ENCODE data around the gene LDHAL6A. TPM values are rescaled to one million over a fixed set of nuclear protein-coding genes. Genes with fewer than 3 reads are reported as not detected.
A peak's percentile ranks its signal among the peaks of the same experiment; 100 is the strongest.

LDHAL6A gene
- total RNA-seq, 1 donor from 2014 or later, result not detected

- Mint-ChIP-seq H3K9me3 (no peaks in the 10 kb centered on the region), H3K36me3 (peaks cover 18% of the 10 kb centered on the region), H3K27me3 (ENCODE audit: low read depth) (no peaks in the 10 kb centered on the region)
Measured at GRCh38 chr11:18471995-18472394, 16.3 kb downstream of the LDHAL6A start.

GRCh38 chr11:18472587-18472986, 16.9 kb downstream of the LDHAL6A start:
- H3K4me1 Mint-ChIP-seq, result no peaks in the 10 kb centered on the region
- H3K27ac Mint-ChIP-seq, result no peak overlapping the region

More at GRCh38 chr11:18471995-18472394, 16.3 kb downstream of the LDHAL6A start:
- H3K4me1 Mint-ChIP-seq, result no peaks in the 10 kb centered on the region
- no peak for DNase-seq (ENCODE audit: low spot score in 2 of 2, unreplicated experiment in 2 of 2)
- TF ChIP-seq, protein P1, sequence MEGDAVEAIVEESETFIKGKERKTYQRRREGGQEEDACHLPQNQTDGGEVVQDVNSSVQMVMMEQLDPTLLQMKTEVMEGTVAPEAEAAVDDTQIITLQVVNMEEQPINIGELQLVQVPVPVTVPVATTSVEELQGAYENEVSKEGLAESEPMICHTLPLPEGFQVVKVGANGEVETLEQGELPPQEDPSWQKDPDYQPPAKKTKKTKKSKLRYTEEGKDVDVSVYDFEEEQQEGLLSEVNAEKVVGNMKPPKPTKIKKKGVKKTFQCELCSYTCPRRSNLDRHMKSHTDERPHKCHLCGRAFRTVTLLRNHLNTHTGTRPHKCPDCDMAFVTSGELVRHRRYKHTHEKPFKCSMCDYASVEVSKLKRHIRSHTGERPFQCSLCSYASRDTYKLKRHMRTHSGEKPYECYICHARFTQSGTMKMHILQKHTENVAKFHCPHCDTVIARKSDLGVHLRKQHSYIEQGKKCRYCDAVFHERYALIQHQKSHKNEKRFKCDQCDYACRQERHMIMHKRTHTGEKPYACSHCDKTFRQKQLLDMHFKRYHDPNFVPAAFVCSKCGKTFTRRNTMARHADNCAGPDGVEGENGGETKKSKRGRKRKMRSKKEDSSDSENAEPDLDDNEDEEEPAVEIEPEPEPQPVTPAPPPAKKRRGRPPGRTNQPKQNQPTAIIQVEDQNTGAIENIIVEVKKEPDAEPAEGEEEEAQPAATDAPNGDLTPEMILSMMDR (IDR thresholded peaks at IDR 0.05; ENCODE audit: unreplicated experiment), result no peak
- H3K4me3 Mint-ChIP-seq, result no peak overlapping the region
- no peak overlapping the region for H3K27ac Mint-ChIP-seq

DNA sequence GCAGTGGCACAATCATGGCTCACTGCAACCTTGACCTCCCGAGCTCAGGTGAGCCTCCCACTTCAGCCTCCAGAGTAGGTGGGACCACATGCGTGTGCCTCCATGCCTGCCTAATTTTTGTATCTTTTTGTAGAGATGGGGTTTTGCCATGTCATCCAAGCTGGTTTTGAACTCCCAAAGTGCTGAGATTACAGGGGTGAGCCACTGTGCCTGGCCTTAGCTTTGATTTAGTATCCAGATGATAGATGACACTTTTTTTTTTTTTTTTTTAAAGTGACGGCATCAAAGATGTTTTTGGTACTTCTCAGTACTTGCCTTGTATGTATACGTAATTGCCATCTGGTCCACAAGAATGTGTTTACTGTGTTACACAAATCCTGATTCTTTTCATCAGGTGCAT, 23.4 kb downstream of the LDHAL6A start:
- Mint-ChIP-seq H3K27me3 (ENCODE audit: low read depth) (no peaks in the 10 kb centered on the region), H3K36me3 (peaks cover 66% of the 10 kb centered on the region), H3K27ac (no peak overlapping the region), H3K4me1 (no peaks in the 10 kb centered on the region), H3K9me3 (no peaks in the 10 kb centered on the region), H3K4me3 (no peak overlapping the region)
- TF ChIP-seq, protein P1 (IDR thresholded peaks at IDR 0.05; ENCODE audit: unreplicated experiment), result no peak
- no peak for DNase-seq (ENCODE audit: low spot score in 2 of 2, unreplicated experiment in 2 of 2)

More at GRCh38 chr11:18472587-18472986, 16.9 kb downstream of the LDHAL6A start:
- DNase-seq (ENCODE audit: low spot score in 2 of 2, unreplicated experiment in 2 of 2), result no peak
- no peaks in the 10 kb centered on the region for H3K27me3 Mint-ChIP-seq (ENCODE audit: low read depth)
- no peak overlapping the region for H3K4me3 Mint-ChIP-seq
- no peaks in the 10 kb centered on the region for H3K9me3 Mint-ChIP-seq
- TF ChIP-seq, protein P1 (IDR thresholded peaks at IDR 0.05; ENCODE audit: unreplicated experiment), result no peak
- peaks cover 23% of the 10 kb centered on the region for H3K36me3 Mint-ChIP-seq

GRCh38 chr11:18485913-18486528, 30.4 kb downstream of the LDHAL6A start:
- H3K4me1 Mint-ChIP-seq, result no peaks in the 10 kb centered on the region
- no peaks in the 10 kb centered on the region for H3K27me3 Mint-ChIP-seq (ENCODE audit: low read depth)
- H3K9me3 Mint-ChIP-seq, result no peaks in the 10 kb centered on the region
- no peak for DNase-seq (ENCODE audit: low spot score in 2 of 2, unreplicated experiment in 2 of 2)
- H3K4me3 Mint-ChIP-seq, result no peak overlapping the region
- no peak overlapping the region for H3K27ac Mint-ChIP-seq
- TF ChIP-seq, protein P1 (IDR thresholded peaks at IDR 0.05; ENCODE audit: unreplicated experiment), result no peak
- H3K36me3 Mint-ChIP-seq, result peaks cover 61% of the 10 kb centered on the region

- peaks cover 34% of the 10 kb centered on the region for H3K36me3 Mint-ChIP-seq
- no peak for DNase-seq (ENCODE audit: low spot score in 2 of 2, unreplicated experiment in 2 of 2)
- H3K27ac Mint-ChIP-seq, result peak overlapping the region; percentile 14
Measured at GRCh38 chr11:18490319-18490718, 34.7 kb downstream of the LDHAL6A start.

More at GRCh38 chr11:18490319-18490718, 34.7 kb downstream of the LDHAL6A start:
- Mint-ChIP-seq H3K27me3 (ENCODE audit: low read depth) (no peaks in the 10 kb centered on the region), H3K4me3 (no peak overlapping the region), H3K9me3 (no peaks in the 10 kb centered on the region), H3K4me1 (peaks cover 8% of the 10 kb centered on the region)
- TF ChIP-seq, protein P1 (IDR thresholded peaks at IDR 0.05; ENCODE audit: unreplicated experiment), result no peak
